Retinal pigment epithelial cell (primary cell): ENCODE results near the gene AP5Z1.
A peak's percentile ranks its signal among the peaks of the same experiment; 100 is the strongest.

Source experiments
- DNase-seq: peaks from one replicate; pipeline ENCODE4 v3.0.0-alpha.2; 2010; ENCODE audit warnings: low read depth
- H3K4me3 ChIP-seq: 2 replicates; pipeline ENCODE4 v1.5.1; 2011; ENCODE audit warnings: mild to moderate bottlenecking, low read length, control low read depth, moderate library complexity
- CTCF ChIP-seq: conservative IDR thresholded peaks from 2 replicates; pipeline ENCODE4 v1.5.1; 2011; ENCODE audit warnings: low read depth, low read length, control low read depth, inconsistent platforms

AP5Z1 gene

GRCh38 chr7:4751398-4751947 is 23.9 kb upstream of the AP5Z1 start:
- no peak overlapping the region for H3K4me3 ChIP-seq
- no peak for TF ChIP-seq CTCF
- no peak for DNase-seq

GRCh38 chr7:4753598-4754432 is 21.6 kb upstream of the AP5Z1 start:
- peak; percentile 93 for TF ChIP-seq CTCF
- DNase-seq, result no peak
- H3K4me3 ChIP-seq, result no peak overlapping the region

- no peak for TF ChIP-seq CTCF
- no peak overlapping the region for H3K4me3 ChIP-seq
- no peak for DNase-seq
These were observed 20.9 kb upstream of the AP5Z1 start for GRCh38 chr7:4754433-4755010.

GRCh38 chr7:4755045-4755444 is 20.4 kb upstream of the AP5Z1 start:
- H3K4me3 ChIP-seq, result no peak overlapping the region
- no peak for DNase-seq
- TF ChIP-seq CTCF, result no peak

GRCh38 chr7:4758111-4758510 is 17.3 kb upstream of the AP5Z1 start:
- no peak overlapping the region for H3K4me3 ChIP-seq
- no peak for TF ChIP-seq CTCF
- no peak for DNase-seq

- no peak for TF ChIP-seq CTCF
- no peak overlapping the region for H3K4me3 ChIP-seq
- no peak for DNase-seq
These were observed 16.6 kb upstream of the AP5Z1 start for GRCh38 chr7:4758791-4759190.
